IPS-20b (cell line): Measurements from ENCODE around the gene ORM1.
"Not testable (repeated sequence)": the region's sequence is repeated elsewhere in the genome, so short reads cannot be mapped to it uniquely, and the experiment has no call there.

Source experiments
- H3K27ac ChIP-seq: one replicate; pipeline ENCODE4 v1.5.1; 2013; ENCODE audit warnings: low read length
- H3K27me3 ChIP-seq: 2 replicates; pipeline ENCODE4 v1.6.1; 2013; ENCODE audit warnings: mild to moderate bottlenecking, low read length, inconsistent platforms; ENCODE audit not compliant: insufficient read depth
- H3K36me3 ChIP-seq: 2 replicates; pipeline ENCODE4 v1.6.1; 2013; ENCODE audit warnings: low read depth, mild to moderate bottlenecking, inconsistent platforms, low read length, moderate library complexity; ENCODE audit not compliant: insufficient read depth
- H3K4me1 ChIP-seq: 2 replicates; pipeline ENCODE4 v1.6.1; 2013; ENCODE audit warnings: mild to moderate bottlenecking, control low read depth, inconsistent platforms, low read length, moderate library complexity; ENCODE audit not compliant: insufficient read depth
- H3K4me3 ChIP-seq: 2 replicates; pipeline ENCODE4 v1.5.1; 2013; ENCODE audit warnings: mild to moderate bottlenecking, low read length, inconsistent platforms
- H3K9ac ChIP-seq: 2 replicates; pipeline ENCODE4 v1.6.1; 2013; ENCODE audit warnings: low read depth, mild to moderate bottlenecking, inconsistent platforms, low read length, moderate library complexity
- H3K9me3 ChIP-seq: 2 replicates; pipeline ENCODE4 v1.6.1; 2013; ENCODE audit warnings: mild to moderate bottlenecking, low read depth, low read length, inconsistent platforms; ENCODE audit not compliant: insufficient read depth

The ORM1 gene

GRCh38 chr9:114312513-114312875 is 10.4 kb upstream of the ORM1 start:
- no peaks in the 10 kb centered on the region for H3K27me3 ChIP-seq
- no peaks in the 10 kb centered on the region for H3K9me3 ChIP-seq
- no peak overlapping the region for H3K9ac ChIP-seq
- H3K27ac ChIP-seq, result no peak overlapping the region
- no peak overlapping the region for H3K4me3 ChIP-seq
- no peaks in the 10 kb centered on the region for H3K4me1 ChIP-seq
- 0 out of 2 replicates have a peak, but pooled peaks cover 4% of the 10 kb centered on the region for H3K36me3 ChIP-seq

DNA sequence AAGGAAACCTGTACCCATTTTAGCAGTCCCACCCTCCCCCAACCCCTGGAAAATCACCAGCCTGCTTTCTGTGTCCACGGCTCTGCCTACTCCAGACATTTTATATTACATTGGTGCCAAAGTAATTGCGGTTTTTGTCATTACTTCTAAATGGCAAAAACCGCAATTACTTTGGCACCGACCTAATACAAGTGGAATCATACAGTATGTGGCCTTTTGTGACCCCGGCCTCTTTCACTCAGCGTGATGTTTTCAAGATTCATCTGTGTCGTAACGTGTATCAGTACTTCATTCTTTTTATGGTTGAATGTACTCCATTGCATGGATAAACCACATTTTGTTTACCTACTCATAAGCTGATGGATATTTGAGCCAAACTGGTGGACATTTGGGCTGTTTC is 9.7 kb upstream of the ORM1 start:
- H3K9ac ChIP-seq, result no peak overlapping the region
- no peak overlapping the region for H3K27ac ChIP-seq
- no peak overlapping the region for H3K4me3 ChIP-seq
- no peaks in the 10 kb centered on the region for H3K4me1 ChIP-seq
- no peaks in the 10 kb centered on the region for H3K9me3 ChIP-seq
- no peaks in the 10 kb centered on the region for H3K27me3 ChIP-seq
- H3K36me3 ChIP-seq, result 0 out of 2 replicates have a peak, but pooled peaks cover 4% of the 10 kb centered on the region

GRCh38 chr9:114314256-114314867 is 8.5 kb upstream of the ORM1 start:
- H3K27me3 ChIP-seq, result no peaks in the 10 kb centered on the region
- no peaks in the 10 kb centered on the region for H3K4me1 ChIP-seq
- 0 out of 2 replicates have a peak, but pooled peaks cover 4% of the 10 kb centered on the region for H3K36me3 ChIP-seq
- H3K9me3 ChIP-seq, result no peaks in the 10 kb centered on the region
- H3K4me3 ChIP-seq, result no peak overlapping the region
- H3K9ac ChIP-seq, result no peak overlapping the region
- H3K27ac ChIP-seq, result no peak overlapping the region

DNA sequence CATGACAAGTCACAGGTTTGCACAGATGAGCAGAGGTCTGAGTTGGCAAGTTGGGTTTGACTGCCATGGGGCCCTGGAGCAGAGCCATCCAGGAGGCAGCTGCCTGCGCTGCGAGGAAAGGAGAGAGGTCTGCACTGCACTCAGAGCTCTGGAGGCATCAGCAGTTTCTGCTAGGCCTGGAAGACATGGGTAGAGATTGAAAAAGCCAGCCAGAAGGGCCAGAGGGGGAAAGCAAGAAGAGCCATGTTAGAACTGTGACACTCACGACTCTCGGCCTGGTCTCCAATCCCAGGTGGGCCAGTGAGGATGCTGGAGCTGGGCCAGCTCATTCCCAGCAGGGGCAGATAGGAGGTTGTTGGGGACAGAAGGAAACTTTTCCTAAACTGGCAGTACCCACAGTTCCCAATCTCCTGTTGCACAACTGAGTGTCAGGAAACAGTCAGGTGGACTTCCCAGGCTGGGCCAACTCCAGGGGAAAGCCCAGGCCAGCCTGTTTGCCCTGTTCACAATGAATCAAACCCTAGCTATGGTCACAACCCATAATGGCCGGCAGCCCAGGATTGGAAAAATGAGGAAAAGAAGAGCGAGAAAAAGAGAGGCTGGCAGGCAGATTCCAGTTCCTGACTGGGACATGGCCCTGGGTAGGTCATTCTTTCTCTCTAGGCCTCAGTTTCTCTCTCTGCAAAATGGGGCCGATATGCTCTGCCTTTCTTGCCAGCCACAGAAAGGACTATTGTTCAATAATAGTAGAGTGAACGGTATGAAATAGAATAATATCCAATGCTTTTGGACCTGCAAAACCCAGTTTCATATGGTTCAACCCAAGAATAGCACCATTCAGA is 7.8 kb upstream of the ORM1 start:
- Histone ChIP-seq H3K4me1 (no peaks in the 10 kb centered on the region), H3K36me3 (0 out of 2 replicates have a peak, but pooled peaks cover 4% of the 10 kb centered on the region), H3K4me3 (no peak overlapping the region), H3K27me3 (no peaks in the 10 kb centered on the region), H3K9ac (no peak overlapping the region), H3K9me3 (no peaks in the 10 kb centered on the region), H3K27ac (no peak overlapping the region)

DNA sequence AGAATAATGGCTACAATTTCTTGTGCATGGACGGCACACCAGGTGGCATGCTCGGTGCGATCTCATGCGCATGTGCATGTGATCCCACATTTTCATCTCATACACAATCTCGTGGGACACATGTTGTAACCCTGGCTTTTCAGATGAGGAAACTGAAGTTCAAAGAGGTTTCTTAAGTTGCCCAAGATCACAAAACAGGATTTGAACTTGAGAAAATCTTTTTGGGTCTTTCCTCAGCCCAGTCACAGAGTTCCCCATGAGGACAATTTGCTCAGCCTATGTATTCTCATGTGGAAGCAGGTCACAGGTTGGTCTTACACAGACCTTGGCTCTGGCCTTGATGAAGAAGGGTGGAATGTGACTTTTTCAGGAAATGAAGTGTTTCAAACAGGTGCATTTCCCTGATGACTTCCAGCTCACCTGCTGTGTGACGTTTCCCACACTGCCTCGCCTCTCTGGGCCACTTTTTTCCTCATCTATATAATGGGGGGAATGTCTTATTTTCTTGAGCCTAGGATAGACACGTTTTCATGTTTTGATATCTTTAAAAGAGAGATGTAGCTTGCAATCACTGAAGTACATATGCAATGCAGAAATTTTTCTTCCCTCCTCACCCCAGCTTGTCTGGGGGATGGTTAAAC is 7.1 kb upstream of the ORM1 start:
- H3K36me3 ChIP-seq, result no peaks in the 10 kb centered on the region
- H3K4me3 ChIP-seq, result no peak overlapping the region
- H3K4me1 ChIP-seq, result no peaks in the 10 kb centered on the region
- no peak overlapping the region for H3K9ac ChIP-seq
- H3K27ac ChIP-seq, result no peak overlapping the region
- no peaks in the 10 kb centered on the region for H3K27me3 ChIP-seq
- H3K9me3 ChIP-seq, result no peaks in the 10 kb centered on the region

DNA sequence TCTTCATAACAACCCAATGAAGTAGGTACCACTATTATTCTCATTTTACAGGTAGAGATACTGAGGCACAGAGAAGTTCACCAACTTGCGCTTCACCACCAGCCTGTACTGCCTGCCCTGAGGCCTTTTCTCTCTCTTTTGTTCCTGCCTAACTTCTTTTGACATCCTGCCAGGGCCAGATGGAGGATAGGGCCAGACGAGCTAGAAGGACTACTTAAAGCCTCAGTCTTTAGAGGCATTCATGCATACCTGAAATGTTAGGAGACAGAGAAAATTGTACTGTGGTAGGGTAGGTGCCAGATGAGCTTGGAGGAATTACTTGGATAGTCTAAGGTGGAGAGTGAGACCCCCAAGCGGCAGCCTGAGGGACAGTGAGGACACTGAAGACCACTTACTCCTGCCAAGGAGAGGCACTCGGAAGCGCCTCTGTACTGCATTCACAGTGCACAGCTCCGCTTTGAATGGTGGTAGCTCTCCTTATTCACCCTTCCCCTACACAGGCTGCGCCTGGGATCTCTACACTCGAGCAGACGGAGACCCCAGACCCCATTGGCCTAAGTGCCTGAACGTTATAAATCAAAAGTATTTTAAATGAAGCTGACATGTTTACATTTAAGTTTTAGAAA is 6.2 kb upstream of the ORM1 start:
- H3K9ac ChIP-seq, result no peak overlapping the region
- H3K27ac ChIP-seq, result no peak overlapping the region
- no peaks in the 10 kb centered on the region for H3K36me3 ChIP-seq
- no peaks in the 10 kb centered on the region for H3K27me3 ChIP-seq
- H3K9me3 ChIP-seq, result no peaks in the 10 kb centered on the region
- no peak overlapping the region for H3K4me3 ChIP-seq
- no peaks in the 10 kb centered on the region for H3K4me1 ChIP-seq

- H3K27me3 ChIP-seq, result no peaks in the 10 kb centered on the region
- H3K4me3 ChIP-seq, result no peak overlapping the region
- H3K9ac ChIP-seq, result no peak overlapping the region
- H3K4me1 ChIP-seq, result no peaks in the 10 kb centered on the region
- no peaks in the 10 kb centered on the region for H3K9me3 ChIP-seq
- H3K36me3 ChIP-seq, result no peaks in the 10 kb centered on the region
- H3K27ac ChIP-seq, result no peak overlapping the region
Measured at GRCh38 chr9:114317665-114318357, 5.1 kb upstream of the ORM1 start.

- Histone ChIP-seq H3K9ac (no peak overlapping the region), H3K27ac (no peak overlapping the region), H3K36me3 (no peaks in the 10 kb centered on the region), H3K9me3 (no peaks in the 10 kb centered on the region), H3K4me1 (no peaks in the 10 kb centered on the region), H3K27me3 (no peaks in the 10 kb centered on the region), H3K4me3 (no peak overlapping the region)
Measured at GRCh38 chr9:114318416-114318815, 4.5 kb upstream of the ORM1 start.

DNA sequence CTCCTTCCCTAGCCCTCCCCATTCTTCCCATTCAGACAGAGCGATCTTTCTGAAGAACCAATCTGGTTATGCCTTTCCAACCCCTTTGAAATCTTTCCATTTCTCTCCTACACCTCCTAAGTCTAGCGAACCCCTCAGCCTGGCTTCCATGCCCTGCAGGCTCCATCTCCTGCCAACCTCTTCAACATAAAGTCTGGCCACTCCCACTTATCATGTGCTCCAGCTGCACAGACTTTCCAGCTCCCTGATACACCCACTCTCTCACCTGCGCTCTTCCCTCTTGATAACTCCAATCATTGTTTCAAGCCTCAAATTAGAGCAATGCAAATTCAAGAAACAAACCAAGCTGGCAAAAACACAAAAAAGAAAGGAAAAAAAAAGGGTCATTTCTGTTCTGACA is 3.8 kb upstream of the ORM1 start:
- H3K9me3 ChIP-seq, result no peaks in the 10 kb centered on the region
- H3K27me3 ChIP-seq, result no peaks in the 10 kb centered on the region
- no peak overlapping the region for H3K4me3 ChIP-seq
- H3K36me3 ChIP-seq, result no peaks in the 10 kb centered on the region
- H3K27ac ChIP-seq, result no peak overlapping the region
- H3K9ac ChIP-seq, result no peak overlapping the region
- no peaks in the 10 kb centered on the region for H3K4me1 ChIP-seq

DNA sequence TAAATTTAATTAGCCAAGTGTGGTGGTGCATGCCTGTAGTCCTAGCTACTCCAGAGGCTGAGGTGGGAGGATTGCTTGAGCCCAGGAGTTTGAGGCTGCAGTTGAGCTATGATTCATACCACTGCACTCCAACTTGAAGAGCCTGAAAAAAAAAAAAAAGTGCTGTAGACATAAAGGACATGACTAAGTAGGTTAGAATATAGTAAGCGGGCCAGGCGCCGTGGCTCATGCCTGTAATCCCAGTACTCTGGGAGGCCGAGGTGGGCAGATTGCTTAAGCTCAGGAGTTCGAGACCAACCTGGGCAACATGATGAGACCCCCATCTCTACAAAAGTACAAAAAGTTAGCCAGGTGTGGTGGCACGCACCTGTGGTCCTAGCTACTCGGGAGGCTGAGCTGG is 2.2 kb upstream of the ORM1 start:
- H3K4me3 ChIP-seq, H3K9me3 ChIP-seq, H3K27me3 ChIP-seq, H3K27ac ChIP-seq, H3K4me1 ChIP-seq, H3K9ac ChIP-seq, H3K36me3 ChIP-seq: not testable (repeated sequence)

DNA sequence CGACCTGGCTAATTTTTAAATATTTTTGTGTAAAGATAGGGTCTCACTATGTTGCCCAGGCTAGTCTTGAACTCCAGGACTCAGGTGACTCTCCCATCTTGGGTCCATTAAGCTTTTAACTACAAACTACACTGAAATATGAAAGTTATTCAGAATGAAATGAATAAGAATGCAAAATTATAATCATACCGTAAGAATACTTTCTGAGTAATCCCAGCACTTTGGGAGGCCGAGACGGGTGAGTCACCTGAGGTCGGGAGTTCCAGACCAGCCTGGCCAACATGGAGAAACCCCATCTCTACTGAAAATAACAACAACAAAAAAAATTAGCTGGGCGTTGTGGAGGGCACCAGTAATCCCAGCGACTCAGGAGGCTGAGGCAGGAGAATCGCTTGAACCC is 1.1 kb upstream of the ORM1 start:
- H3K36me3 ChIP-seq, result no peaks in the 10 kb centered on the region
- H3K9ac ChIP-seq, result no peak overlapping the region
- no peaks in the 10 kb centered on the region for H3K27me3 ChIP-seq
- no peak overlapping the region for H3K4me3 ChIP-seq
- no peaks in the 10 kb centered on the region for H3K4me1 ChIP-seq
- H3K27ac ChIP-seq, result no peak overlapping the region
- no peaks in the 10 kb centered on the region for H3K9me3 ChIP-seq
